GM12874 (cell line): ENCODE results near the gene MID1.

ENCODE experiments used
- CTCF ChIP-seq: IDR thresholded peaks from 2 replicates; pipeline ENCODE4 v1.5.1; 2011; ENCODE audit warnings: low read depth, mild to moderate bottlenecking, control low read depth, low read length, moderate library complexity; ENCODE audit not compliant: insufficient read depth

Gene MID1

GRCh38 chrX:10653302-10653701 lies 32.9 kb upstream of the MID1 start:
- TF ChIP-seq CTCF = no peak

- no peak for TF ChIP-seq CTCF
Observed at GRCh38 chrX:10649265-10649664, 28.9 kb upstream of the MID1 start.

- no peak for TF ChIP-seq CTCF
Observed at GRCh38 chrX:10648614-10649013, 28.2 kb upstream of the MID1 start.

- TF ChIP-seq CTCF = no peak
Observed at GRCh38 chrX:10636851-10637250, 16.5 kb upstream of the MID1 start.

DNA sequence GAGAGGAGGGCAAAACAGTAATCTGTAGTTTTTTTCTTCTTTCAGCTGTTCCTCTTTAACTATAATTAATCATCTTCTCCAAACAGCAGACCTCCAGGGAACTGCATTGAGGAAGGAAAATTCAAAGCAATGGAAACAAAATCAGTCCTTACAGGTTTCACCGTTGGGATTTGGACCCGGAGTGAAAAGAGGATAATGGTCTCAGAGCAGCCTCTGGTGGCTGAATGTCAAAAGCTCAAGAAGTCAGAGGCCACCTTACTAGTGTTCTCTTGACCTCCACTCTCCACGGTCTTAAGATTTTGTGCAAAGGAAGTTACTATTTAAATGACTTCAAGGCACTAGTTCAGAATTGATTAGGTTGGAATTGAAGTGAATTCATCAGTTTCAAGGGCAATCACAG lies 16.0 kb upstream of the MID1 start:
- peak; percentile 25; the same call in 1 of the 2 replicates for TF ChIP-seq CTCF

DNA sequence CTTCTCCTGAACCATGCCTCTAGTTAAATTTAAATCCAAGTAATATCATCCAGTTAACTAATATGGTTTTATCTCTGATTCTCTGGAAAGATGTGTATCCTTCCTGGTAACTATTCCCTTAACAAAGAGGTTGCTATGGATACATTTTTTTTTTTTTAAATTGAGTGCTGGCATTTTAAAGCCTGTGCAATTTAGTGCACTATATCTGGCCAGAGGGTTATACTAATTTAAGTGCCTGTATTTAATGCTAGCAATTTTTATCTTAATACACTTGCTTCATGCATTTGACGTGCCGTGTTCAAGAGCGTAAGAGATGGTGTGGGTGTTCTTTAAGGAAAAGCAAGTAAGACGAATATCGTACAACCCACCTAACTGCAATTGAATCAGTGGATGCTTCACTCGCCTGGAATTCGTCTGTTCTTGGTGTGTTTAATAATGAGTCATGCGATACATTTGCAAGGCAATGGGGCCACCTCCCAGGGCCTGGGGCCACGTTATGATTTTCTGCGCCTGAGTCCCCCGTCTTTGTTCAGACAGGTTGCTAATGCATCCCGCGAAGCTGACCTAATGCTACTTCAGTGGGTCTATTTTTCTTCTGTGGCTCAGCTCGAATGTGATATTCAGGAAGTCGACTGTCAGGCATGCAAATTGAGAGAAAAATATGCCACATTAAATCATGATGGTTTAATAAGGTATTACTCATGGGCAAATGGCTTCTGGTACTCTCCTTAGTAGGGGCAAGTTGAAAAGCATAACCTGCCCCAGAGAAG lies 14.2 kb upstream of the MID1 start:
- no peak for TF ChIP-seq CTCF

DNA sequence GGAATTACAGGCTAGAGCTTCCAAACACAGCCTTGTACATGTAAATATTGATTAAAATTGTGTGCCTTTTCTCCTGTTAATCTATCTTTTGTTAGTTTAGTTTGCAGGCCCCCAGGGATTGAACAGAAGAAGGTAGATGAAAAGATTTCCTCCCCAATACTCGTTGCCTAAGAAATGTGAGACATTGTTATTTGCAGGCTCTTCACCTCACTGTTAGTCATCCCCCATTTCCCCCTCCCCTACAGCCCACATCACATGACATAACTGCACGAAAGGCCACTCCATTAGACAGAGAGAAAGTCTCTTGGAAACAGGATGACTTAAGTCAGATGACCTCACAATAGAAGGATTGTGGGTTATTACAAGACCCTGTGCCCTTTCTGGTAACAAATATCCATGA lies 13.3 kb upstream of the MID1 start:
- no peak for TF ChIP-seq CTCF
